ENCODE data around the gene GIT2.

The GIT2 gene

DNA sequence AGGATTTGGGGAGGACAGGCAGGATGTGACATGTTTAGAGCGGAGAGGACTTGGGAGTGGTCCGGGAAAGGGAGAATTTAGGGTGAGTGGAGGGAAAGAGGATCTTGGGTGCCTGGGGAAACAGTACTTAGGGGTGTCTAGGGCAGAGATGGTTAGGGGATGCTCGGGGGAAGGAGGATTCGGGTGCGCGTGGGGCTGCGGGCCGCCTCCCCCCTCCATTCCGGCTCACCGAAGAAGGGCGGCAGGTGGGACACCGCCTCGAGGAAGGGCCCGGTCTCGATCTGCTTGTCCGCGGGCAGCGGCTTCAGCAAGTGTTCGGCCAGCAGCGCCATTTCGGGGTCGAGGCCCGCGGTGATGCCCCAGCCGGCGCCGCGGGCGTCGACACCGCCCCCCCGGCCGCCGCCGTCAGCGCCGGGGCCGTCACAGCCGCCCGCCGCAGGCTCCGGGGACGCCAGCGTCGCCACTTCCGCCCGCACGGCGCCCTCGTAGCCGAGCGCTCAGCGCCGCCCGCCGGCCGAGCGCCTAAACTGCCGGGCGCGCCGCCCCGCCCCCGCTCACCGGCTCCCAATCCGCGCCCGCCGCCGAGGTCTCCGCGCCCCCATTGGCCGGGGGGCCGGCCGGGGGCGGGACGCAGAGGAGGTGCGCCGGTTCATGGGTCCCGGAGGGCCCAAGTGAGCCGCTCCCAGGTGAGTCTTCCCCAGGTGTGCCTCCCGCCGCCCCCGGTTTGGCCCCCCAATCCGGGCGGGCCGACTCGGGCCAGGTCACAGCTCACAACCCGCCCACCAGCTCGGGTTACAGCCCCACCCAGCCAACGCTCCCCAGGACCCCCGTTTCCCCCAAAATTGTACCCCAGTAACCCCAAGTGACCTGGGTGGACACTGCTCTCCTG is 115.9 kb downstream of the GIT2 start, which contains the start of gene GLTP:
Gene GLTP (minus strand): TSS at position 499 of the 889 bp plus-strand sequence. CDS start 167 bp downstream, at position 332.
- intact Hi-C loops (cut with DNase I) = loop anchor here (5.0 kb wide), 1 partner anchor 73 kb away; no protein-coding TSS in a partner anchor
- peak; percentile 30 to 92 (median 84) for DNase-seq
